ENCODE results near the gene RSBN1L. TPM values are rescaled to one million over a fixed set of nuclear protein-coding genes. Genes with fewer than 3 reads are reported as not detected.

The RSBN1L gene
- total RNA-seq, 2 donors from 2014 or later, result 7.5 to 7.9 TPM

GRCh38 chr7:77746824-77747165, 50.5 kb downstream of the RSBN1L start:
- DNase-seq (ENCODE audit: low spot score), result no peak
- no peaks in the 10 kb centered on the region for H3K9me3 ChIP-seq

GRCh38 chr7:77747178-77747577, 50.9 kb downstream of the RSBN1L start:
- no peaks in the 10 kb centered on the region for H3K27me3 ChIP-seq
- no peaks in the 10 kb centered on the region for H3K36me3 ChIP-seq
- H3K27ac ChIP-seq, result no peak overlapping the region
- H3K4me1 ChIP-seq, result peaks cover 0 to 7% of the 10 kb centered on the region in 2 donors
- no peak for DNase-seq (ENCODE audit: low spot score)
- no peak for TF ChIP-seq CTCF (IDR thresholded peaks at IDR 0.05)
- no peak overlapping the region for H3K4me3 ChIP-seq
- no peaks in the 10 kb centered on the region for H3K9me3 ChIP-seq

More at GRCh38 chr7:77746824-77747165, 50.5 kb downstream of the RSBN1L start:
- Histone ChIP-seq H3K4me3 (no peak overlapping the region), H3K36me3 (no peaks in the 10 kb centered on the region), H3K27me3 (no peaks in the 10 kb centered on the region), H3K4me1 (peaks cover 0 to 3% of the 10 kb centered on the region in 2 donors), H3K27ac (no peak overlapping the region)
- no peak for TF ChIP-seq CTCF (IDR thresholded peaks at IDR 0.05)

GRCh38 chr7:77747718-77748117, 51.5 kb downstream of the RSBN1L start:
- Histone ChIP-seq H3K27me3 (no peaks in the 10 kb centered on the region), H3K4me1 (peaks cover 0 to 12% of the 10 kb centered on the region in 2 donors), H3K9me3 (no peaks in the 10 kb centered on the region), H3K4me3 (no peak overlapping the region), H3K36me3 (no peaks in the 10 kb centered on the region), H3K27ac (no peak overlapping the region)
- TF ChIP-seq CTCF (IDR thresholded peaks at IDR 0.05), result no peak
- DNase-seq (ENCODE audit: low spot score), result no peak

GRCh38 chr7:77752016-77752415, 55.8 kb downstream of the RSBN1L start:
- Histone ChIP-seq H3K4me1 (peaks cover 0 to 13% of the 10 kb centered on the region in 2 donors), H3K9me3 (no peaks in the 10 kb centered on the region), H3K27ac (no peak overlapping the region), H3K27me3 (no peaks in the 10 kb centered on the region), H3K36me3 (no peaks in the 10 kb centered on the region), H3K4me3 (no peak overlapping the region)
- TF ChIP-seq CTCF (IDR thresholded peaks at IDR 0.05), result no peak
- DNase-seq (ENCODE audit: low spot score), result no peak

GRCh38 chr7:77753173-77753572, 56.9 kb downstream of the RSBN1L start:
- Histone ChIP-seq H3K4me1 (peaks cover 0 to 13% of the 10 kb centered on the region in 2 donors), H3K27ac (no peak overlapping the region), H3K4me3 (no peak overlapping the region), H3K27me3 (no peaks in the 10 kb centered on the region), H3K9me3 (no peaks in the 10 kb centered on the region), H3K36me3 (no peaks in the 10 kb centered on the region)
- no peak for DNase-seq (ENCODE audit: low spot score)
- TF ChIP-seq CTCF (IDR thresholded peaks at IDR 0.05), result no peak

GRCh38 chr7:77757589-77757988, 61.3 kb downstream of the RSBN1L start:
- Histone ChIP-seq H3K27ac (no peak overlapping the region), H3K4me3 (no peak overlapping the region), H3K4me1 (peaks cover 0 to 2% of the 10 kb centered on the region in 2 donors), H3K9me3 (no peaks in the 10 kb centered on the region), H3K36me3 (no peaks in the 10 kb centered on the region), H3K27me3 (no peaks in the 10 kb centered on the region)
- no peak for DNase-seq (ENCODE audit: low spot score)
- no peak for TF ChIP-seq CTCF (IDR thresholded peaks at IDR 0.05)
